Fibroblast of skin of scalp (primary cell): ENCODE measurements around the gene ADAM33.

ENCODE experiments used
- DNase-seq: peaks from one replicate; pipeline ENCODE4 v3.0.0-alpha.2; 2013

The ADAM33 gene

DNA sequence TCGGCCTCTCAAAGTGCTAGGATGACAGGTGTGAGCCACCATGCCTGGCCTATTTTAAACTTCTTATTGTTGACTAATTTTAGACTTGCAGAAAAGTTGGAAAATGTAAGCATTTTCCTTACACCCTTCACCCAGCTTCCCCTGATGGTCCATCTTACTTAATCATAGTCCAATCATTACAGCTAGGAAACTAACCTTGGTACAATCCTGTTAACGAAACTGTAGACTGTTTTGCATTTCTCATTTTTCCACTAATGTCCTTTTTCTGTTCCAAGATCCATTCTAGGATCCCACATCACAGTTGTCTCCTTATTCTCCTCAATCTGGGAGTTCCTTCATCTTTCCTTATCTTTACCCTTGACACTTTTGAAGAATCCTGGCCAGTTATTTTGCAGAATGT is 18.0 kb downstream of the ADAM33 start:
- DNase-seq = no peak

DNA sequence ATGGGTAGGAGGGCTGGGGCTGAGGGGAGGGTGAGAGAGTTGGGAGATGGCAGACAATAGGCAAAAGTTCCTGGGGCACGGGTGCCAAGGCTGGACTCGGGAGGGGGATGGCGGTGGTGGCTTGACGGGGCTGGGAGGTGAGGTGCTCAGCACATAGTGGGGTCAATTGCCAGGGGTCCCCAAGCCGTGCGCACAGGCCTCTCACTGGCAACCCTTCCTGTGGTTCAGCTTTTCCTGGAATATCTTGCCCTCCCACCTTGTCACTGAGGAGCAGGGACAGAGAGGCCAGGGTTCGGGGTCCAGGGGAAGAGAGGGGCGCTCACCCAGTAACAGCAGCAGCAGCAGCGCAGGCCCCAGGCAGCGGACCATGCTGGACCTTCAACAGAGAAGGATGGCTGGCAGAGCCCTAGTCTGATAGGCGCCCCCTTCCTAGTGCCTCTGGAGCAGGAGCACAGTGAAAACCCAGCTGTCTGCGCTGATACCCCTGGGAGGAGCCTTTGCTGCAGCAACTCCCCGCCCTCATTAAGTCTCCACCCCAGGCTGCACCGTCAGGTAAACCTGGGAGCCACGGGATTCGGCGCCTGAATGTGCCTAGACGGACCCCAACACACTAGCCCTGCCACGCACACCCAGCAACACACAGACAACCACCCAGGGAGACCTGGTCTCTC is 18.6 kb downstream of the ADAM33 start, which contains the start of gene GFRA4:
TSS of gene GFRA4 (minus strand) at position 369 of the 671 bp plus-strand sequence. CDS start at position 369, 0 bp downstream.
- no peak for DNase-seq

DNA sequence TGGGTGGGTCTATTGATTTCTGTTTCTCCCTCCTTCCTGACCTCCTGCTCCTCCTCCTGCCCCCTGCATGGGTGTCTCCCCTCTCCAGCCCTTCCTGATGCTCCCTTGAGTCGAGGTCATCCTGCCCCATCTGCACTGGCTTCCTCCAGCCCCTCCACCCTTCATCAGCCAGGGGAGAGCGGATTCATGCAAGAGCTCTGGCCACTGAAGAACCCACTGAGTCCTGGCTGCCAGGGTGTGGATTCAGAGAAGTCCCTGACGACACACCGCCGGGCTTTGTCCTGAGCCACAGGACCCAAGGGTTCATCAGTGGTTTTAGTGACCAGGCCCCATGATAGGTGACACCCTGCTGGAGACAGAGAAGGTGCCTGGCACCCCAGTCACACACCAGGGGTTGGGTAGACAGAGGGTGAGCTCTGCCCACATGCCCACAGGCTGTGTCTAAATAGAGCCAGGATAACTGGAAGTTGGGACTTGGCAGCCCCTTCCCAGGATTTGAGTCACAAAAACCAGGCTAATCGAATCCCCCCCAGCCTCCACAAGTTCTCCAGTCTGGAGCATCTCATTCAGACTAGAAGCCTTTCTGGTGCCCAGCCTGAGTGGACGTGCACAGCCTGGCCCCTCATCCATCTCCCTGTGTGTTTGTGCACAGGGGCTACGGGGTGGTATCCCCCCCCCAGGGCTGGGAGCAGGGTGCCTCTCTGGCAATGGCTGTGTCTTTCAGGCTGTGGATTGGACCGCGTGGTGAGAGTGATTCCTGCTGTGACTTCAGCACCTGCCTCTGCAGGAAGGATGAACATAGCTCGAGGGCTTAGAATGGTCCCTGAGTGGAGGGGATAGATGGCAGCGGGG is 19.8 kb downstream of the ADAM33 start:
- no peak for DNase-seq

DNA sequence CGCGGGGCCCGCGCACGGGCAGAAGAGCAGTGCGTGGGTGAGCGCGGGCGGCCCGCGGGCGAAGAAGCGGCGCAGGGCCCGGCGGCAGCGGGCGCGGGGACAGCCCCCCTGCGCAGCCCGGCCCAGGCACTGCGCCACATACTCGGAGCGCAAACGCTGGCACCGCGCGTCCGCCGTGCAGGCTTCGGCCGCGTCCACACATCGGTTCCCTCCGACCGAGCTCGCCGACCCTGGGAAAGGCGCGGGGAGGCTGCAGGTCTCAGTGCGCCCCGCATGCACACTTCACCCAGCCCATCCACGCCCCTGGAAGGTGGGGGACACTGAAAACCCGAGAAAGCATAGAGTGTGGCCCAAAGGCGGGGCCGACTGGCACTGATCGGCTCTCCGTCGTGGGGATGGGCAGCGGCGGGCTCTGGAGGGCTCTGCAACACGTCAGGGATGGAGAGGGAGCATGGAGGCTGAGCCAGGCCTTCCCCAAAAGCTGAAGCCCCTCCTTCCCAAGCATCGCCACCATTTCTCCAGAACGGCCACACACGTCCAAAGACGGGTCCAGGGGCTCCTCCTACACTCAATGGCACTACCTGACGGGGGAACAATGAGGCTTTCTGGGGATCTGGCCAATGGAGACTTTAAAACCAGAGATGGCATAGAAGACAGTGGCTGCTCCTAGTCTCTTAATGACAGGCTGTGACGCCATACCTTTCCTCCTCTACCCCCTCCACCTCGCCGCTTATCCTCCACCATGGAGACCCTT is 20.6 kb downstream of the ADAM33 start:
- DNase-seq = no peak

DNA sequence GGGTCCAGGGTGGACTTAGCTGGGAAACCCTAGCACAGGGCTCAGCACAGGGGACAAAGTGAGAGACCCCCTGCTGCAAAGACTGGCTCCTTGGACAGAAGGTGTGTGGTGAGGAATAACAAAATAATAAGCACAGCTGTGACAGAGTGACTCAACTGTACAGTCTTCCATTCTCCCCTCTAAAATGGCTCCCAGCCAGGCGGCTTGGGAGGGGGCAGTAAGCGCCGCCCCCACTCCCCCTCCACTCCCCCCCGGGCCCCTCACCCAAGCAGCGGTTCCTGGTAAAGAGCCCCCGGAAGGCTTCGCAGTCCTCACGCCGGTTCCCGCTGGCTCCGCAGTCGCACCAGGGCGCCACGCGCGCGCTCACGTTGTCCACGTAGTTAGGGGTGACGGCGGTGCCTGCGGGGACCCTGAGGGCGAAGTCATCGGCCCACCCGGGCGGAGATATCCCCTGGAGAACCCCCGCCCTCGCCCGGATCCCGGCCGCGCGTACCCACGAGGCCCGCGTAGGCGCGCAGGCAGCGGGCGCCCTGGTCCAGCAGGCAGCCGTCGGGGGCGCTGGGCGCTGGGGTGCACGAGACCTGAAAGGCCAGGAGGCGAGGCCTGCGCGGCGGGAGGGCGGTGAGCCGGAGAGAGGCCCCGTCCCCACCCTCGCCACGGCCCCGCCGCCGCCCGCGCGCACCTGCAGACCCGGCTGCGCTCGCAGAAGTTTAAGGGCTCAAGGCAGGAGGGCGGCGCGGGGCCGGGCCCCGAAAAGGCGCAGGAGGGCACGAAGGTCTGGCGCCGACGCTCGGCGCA is 21.3 kb downstream of the ADAM33 start:
- no peak for DNase-seq

DNA sequence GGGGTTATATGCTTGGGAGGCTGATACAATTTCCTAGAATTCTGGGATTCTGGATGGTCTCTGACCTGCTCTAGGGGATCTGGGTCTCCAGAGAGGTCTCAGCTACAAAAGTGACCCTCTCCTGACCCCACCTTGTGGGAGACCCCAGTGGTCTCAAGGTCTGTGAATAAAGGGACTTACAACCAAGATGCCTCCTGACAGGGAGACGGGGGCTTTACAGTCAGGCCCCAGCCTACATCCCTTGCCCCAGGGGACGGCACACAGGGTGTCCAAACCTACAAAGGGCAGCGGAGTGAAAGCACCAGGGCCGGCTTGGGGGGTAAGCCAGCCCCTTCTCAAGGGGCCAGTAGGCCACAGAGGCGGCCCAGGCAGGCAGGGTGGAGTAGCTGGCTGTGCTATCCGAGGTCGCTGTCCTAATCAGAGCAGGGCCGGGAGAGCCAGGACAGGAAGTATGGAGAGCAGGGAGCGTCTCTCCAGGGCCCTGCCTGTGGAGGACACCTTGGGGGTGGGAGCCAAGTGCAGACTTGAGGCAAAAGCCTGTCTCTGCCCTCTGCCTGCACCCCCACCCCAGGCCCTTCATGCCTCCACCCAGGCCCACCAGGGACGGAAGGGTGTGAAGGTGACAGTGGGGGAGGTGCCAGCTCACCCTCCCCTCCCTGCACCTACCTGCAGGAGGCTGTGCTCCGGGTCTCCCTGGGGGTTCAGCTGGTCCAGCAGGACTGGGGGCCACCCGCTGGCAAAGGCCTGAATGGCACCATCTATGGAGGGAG is 22.1 kb downstream of the ADAM33 start:
- no peak for DNase-seq

DNA sequence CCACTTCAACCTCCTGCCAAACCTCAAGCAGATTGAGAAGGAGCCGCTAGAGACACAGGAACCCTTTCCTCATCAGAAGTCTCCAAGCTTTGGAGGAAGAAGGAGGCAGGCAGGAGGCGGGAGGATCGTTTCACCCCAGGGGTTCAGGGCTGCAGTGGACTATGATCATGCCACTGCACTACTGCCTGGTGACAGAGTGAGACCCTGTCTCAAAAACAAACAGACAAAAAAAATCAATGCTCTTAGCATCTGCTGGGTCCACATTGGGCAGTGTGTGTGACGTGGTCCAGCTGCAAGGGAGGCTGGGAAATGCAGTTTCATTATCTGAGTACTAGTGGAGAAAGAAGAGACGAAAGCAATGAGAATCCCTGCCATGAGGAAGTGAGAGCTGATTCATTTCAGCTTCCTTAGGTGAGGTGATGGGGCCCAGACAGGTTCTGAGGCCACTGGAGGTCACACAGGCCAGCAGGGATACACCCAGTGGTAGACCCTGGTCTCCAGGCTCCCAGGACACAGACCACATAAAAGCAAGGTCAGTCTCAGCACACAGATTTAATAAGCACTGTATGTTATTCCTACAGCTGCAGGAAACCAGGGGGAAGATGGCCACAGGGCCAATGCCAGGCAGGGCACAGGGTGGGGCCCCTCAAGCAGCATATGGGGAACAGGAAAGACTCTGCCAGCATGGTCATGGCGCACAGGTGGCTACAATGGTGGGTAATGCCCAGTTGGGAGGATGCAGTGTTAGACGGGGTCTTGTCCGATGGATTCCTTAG is 22.9 kb downstream of the ADAM33 start:
- DNase-seq = no peak

DNA sequence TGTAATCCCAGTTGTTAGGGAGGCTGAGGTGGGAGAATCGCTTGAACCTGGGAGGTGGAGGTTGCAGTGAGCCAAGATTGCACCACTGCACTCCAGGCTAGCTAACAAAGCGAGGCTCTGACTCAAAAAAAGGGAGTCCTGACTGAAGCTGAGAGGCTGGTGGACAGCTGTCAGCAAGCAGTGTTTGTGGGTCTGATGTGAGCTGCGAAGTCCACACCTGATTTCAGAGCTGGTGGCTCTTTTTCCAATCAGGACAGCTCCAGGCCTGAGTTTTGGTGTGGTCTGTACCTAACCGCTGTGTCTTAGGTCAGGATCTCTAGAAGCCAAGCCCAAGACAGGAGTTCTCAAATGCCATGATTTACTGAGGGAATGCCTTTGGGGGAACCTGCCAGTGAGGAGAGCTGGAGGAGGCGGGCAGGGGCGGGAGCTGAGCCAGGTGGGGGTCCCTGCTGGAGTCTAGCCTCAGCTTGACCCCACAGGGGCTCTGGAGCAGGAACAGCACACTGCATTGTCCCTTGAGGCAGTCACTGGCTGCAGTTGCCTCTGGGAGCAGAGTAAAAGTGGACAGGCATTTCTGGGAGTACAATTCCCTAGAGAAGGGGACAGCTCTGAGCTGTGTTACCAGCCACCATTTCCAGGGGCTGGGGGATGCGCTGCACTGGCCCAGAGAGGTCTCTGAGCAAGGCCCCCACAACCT is 23.6 kb downstream of the ADAM33 start:
- no peak for DNase-seq

DNA sequence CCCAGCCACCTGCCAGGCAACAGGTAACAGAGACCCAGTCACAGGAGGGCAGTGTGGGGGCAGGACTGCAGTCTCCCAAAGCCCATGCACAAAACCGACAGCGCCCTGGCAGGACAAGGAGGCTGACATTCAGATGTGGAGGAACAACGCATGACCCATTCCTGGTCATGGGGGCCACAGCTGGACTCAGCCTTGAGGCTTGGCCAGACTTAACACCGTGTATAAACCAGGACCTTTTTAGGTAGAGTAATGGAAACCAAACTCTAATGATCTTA is 26.7 kb downstream of the ADAM33 start:
- DNase-seq = no peak

DNA sequence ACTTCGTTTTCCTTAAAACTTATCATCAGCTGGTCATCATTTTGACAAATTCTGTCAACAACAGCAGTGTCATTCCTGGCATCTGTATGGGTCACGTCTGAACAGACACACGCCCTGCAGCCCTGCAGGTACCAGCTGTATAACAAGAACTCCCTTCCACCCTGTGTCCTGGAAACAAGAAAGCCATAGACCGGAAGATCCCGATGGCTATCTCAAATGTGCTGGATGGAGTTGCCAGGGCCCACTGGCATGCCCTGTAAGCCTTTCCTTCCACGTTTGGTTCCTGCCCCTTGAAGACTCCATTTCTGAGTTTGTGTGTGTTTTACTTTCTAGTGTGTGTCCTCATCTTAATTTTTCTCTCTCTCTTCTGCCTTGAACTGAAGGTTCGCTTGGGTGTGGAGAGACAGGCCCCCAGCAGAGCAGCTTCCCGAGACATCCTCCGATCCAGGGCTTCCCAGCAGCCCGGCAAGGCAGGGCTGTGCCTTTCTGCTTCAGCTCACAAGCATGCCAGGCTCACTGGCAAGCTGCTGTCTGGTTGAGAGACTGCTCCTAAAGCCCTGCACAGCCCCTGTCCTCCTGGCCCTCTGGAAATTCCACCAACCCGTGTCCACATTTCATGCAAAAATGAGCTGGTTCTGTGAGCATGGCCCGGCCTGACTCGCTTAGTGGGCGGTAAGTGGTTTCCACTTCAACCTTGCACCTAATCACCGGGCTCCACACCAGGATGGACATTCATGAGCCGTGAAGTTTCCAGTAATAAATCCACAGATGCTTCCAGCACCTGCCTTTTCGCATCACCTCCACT is 27.3 kb downstream of the ADAM33 start:
- no peak for DNase-seq

DNA sequence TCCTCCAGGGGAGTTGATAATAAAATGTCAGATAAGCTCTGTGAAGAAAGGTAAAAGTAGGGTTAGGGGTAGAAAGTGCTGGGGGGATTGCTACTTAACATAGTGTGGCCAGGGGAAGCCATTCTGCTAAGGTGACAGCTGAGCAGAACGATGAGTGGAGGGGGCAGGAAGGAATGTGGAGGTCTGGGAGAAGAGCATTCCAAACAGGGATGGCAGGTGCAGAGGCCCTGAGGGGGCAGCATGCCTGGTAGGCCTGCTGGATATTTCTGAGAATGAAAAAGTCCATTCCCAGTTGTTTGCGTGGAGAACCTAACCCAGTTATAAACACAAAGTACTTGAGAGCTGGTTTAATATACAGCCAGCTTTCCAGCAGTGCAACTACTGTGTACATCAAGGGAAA is 27.9 kb downstream of the ADAM33 start:
- no peak for DNase-seq

DNA sequence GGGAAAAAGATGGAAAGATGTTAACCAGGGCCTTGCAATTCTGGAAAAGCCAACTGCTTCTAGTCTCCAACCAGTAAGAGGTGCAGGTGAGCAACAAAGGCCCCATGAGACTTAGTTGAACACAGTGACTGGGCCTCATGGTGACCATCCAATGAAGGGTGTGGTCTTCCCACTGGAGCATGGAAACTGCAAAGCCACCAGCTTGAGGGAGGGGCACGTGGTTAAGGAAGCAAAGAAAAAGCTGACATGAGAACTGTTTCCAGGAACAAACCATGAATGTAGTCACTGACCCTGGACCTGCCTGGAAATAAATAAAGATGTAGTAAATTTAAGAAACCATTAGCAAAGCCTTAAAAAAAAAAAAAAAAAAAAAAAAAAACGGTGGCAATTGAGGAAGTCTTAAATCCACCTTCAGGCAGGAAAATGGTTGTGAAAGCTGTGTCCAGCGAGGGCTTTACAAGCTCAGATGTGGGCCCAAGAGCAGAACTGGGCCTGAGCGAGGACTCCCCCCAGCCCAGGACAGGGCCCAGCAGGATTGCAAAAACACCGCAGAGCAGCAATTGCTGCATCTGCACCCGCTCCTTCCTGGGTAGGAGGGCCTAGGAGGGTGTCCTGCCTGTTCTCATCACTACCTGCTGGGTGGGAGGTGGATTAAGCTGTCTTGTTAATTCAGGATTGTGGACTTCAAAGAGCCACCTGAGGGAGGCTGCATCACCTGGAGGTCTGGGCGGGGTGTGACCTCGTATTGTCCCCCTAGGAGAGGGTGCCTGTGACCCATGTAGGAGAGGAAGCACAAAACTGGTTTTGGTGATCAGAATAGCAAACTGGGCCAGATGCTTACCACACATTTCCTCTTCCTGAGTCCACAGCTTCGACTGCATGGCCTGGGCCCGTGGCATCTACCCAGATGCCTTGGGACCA is 28.9 kb downstream of the ADAM33 start:
- DNase-seq = no peak

DNA sequence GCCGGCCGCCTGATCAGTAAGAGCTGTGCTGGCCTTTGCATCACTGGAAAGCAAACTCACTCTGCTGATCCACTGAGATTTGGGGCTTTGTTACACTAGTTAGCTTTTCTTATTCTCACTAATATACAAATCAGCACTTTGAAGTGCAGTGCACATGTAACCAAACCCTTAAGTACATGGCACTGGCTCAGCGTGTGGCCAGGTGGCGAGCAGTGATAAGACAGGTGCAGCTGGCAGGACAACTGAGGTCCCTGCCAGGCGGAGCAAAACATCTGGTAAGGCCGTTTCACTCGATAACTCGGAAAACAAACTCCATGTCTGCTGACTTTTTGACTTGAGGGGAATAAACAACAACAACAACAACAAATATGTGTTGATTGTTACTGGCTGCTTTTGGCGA is 29.6 kb downstream of the ADAM33 start:
- DNase-seq = no peak

DNA sequence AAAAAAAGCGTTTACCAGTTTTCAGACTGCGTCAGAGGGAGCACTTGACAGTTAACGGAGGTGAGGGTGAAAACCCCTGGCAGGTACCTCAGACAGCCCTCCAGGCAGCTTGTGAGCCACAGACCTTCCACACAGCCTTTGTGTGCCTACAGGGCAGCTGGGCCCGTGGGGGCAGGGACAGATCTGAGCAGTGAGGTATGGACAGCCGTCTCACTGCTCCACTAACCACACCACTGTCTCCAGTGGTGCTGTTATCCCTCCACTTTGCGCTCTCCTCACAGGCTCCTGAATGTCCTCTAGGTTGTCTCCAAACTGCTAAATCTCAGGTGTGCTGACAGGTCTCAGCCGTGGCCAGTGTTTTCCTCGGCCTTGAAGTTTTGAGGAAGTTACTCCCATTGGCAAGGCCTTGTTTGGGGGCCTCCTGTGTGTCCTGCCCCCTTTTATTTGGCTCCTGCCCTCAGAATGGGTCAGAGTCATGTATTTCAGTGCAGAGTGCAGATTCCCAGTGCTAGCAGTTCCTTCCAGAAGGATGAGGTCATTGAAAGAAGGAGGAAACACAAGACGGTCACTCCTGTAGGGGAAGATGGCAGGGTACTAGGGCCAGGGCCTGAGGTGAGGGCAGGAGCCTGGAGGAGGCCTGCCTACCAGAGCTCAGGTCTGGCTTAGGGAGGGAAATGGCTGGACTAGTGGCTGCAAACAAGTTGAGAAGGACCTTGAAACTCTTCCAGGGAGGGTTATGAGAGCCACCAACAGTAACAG is 30.4 kb downstream of the ADAM33 start:
- DNase-seq = no peak

DNA sequence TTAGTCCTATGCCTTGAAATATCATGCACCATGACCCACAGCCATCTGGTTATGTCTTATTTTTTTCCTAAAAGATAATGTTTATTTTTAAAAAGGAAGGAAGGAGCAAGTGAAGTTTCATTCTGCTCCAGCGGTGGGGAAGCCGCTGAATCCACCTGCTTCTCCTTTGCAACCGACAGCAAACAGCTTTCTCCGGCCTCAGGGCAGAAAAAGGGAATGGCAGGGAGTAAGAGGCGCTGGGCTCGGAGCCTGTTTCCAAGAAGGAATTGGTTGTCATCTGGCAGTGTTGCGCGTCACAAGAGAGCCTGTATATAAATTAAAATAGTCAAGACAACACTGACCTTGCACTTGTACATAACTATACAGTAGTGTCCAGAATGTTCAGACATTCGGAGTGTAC is 32.9 kb downstream of the ADAM33 start:
- DNase-seq = no peak

DNA sequence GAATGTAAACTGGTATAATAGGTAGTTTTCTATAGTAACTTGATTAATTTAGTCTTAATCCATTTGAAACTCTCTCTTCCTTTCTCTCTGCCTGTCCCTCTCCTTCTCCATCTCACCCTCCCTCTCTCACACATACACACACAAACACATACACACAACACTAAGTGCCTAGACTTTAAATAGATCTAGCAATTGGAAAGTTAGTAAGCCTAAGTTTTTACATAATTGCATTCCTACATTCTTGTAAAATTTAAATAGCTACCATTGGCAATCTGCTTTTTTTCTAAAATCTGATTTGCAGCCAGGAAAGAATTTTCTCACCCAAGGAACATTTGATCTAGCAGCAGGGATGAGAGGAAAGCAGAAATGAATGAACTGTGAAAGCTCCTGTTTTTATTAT is 34.3 kb downstream of the ADAM33 start:
- DNase-seq = no peak

DNA sequence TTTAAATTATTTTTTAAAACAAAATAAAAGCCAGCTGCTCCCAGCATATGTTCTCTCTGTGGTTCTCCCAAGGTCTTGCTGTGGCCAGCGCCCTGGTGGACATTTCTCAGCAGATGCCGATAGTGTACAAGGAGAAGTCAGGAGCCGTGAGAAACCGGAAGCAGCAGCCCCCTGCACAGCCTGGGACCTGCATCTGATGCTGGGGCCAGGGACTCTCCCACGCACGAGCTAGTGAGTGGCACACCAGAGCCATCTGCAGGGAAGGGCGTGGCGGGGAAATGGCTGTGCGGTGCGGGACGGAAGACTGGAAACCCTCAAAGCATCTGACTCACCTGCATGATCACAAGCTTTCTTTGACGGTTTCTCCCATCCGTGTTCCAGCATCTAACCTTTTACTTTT is 35.2 kb downstream of the ADAM33 start:
- no peak for DNase-seq

DNA sequence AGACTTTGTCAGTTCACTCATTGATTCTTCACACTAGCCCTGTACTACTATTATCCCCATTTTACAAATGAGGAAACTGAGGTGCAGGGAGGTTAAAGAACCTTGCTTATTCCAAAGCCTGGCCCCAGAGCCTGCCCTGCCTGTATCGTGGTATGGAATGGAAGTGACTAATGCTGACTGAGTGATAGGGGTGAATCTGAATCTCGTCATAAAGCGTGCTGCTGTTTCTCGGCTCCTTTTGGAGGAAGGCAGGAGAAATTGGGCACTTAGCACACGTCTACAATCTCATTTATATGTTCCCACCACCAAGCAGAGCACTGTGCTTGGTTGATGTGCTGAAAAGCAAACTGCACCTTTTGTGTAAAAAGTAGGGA is 35.8 kb downstream of the ADAM33 start:
- DNase-seq = no peak
